HepG2 (cell line): ENCODE results near the gene TMIGD2. TPM values are rescaled to one million over a fixed set of nuclear protein-coding genes. Genes with fewer than 3 reads are reported as not detected.

Experiments used
- ARNTL ChIP-seq: sonication (generic); formaldehyde crosslinking; IDR thresholded peaks from 2 replicates; pipeline ENCODE4 v1.4.0; 2020; ENCODE audit warnings: mild to moderate bottlenecking, missing genetic modification reagents
- BORCS8-MEF2B ChIP-seq: sonication (generic); formaldehyde crosslinking; IDR thresholded peaks from 2 replicates; pipeline ENCODE4 v1.8.0; 2022; ENCODE audit warnings: mild to moderate bottlenecking, missing genetic modification reagents
- DR1 ChIP-seq: sonication (generic); formaldehyde crosslinking; IDR thresholded peaks from 2 replicates; pipeline ENCODE4 v1.8.0; 2021; ENCODE audit warnings: mild to moderate bottlenecking, missing genetic modification reagents, inconsistent platforms
- DRAP1 ChIP-seq: IDR thresholded peaks from 2 replicates; pipeline ENCODE4 v1.6.1; 2016; ENCODE audit warnings: missing genetic modification reagents, missing compliant biosample characterization
- EZH2 ChIP-seq: conservative IDR thresholded peaks from 2 replicates; pipeline ENCODE4 v1.6.1; 2012; ENCODE audit warnings: mild to moderate bottlenecking, low read depth, low read length, moderate library complexity
- GABPB1 ChIP-seq: IDR thresholded peaks from 2 replicates; pipeline ENCODE4 v1.6.1; 2016; ENCODE audit warnings: mild to moderate bottlenecking, missing genetic modification reagents, moderate library complexity, missing compliant biosample characterization
- HDAC6 ChIP-seq: fragments of 200-600 bp; sonication (generic); IDR thresholded peaks from 2 replicates; pipeline ENCODE4 v1.7.0; 2017; ENCODE audit warnings: mild to moderate bottlenecking, antibody characterized with exemption, low read length, low read depth
- HNF1A ChIP-seq, 2 experiments: sonication (generic) in 1 of 2; formaldehyde crosslinking in 1 of 2; IDR thresholded peaks; 2 replicates each; pipeline versions ENCODE4 v1.4.0 to v1.6.1; 2016 to 2020; ENCODE audit warnings: borderline replicate concordance in 1 of 2, low read depth in 1 of 2, mild to moderate bottlenecking in 1 of 2, missing genetic modification reagents in 1 of 2
- MTF2 ChIP-seq: sonication (generic); formaldehyde crosslinking; IDR thresholded peaks from 2 replicates; pipeline ENCODE4 v1.5.0; 2020; ENCODE audit warnings: missing genetic modification reagents, borderline replicate concordance
- NFYB ChIP-seq: sonication (generic); formaldehyde crosslinking; IDR thresholded peaks from 2 replicates; pipeline ENCODE4 v1.4.0; 2020; ENCODE audit warnings: missing genetic modification reagents
- PHF20 ChIP-seq: sonication (generic); formaldehyde crosslinking; IDR thresholded peaks from 2 replicates; pipeline ENCODE4 v1.5.0; 2020; ENCODE audit warnings: mild to moderate bottlenecking, missing genetic modification reagents
- POLR2G ChIP-seq: fragments of 200-400 bp; formaldehyde crosslinking; IDR thresholded peaks from 2 replicates; pipeline ENCODE4 v1.6.1; 2018; ENCODE audit warnings: mild to moderate bottlenecking, low read depth, low read length, moderate library complexity
- SNAPC2 ChIP-seq: sonication (generic); formaldehyde crosslinking; IDR thresholded peaks from 2 replicates; pipeline ENCODE4 v1.8.1; 2022; ENCODE audit warnings: mild to moderate bottlenecking, missing genetic modification reagents
- SNAPC5 ChIP-seq: sonication (generic); formaldehyde crosslinking; IDR thresholded peaks from 2 replicates; pipeline ENCODE4 v1.8.1; 2023; ENCODE audit warnings: mild to moderate bottlenecking, missing genetic modification reagents, borderline replicate concordance
- SP1 ChIP-seq, 2 experiments: fragments of 450-650 bp in 1 of 2; sonication (generic) in 1 of 2; formaldehyde crosslinking in 1 of 2; IDR thresholded peaks; 2 replicates each; pipeline versions ENCODE4 v1.4.0 to v1.6.1; 2016 to 2020; ENCODE audit warnings: missing genetic modification reagents in 1 of 2
- YEATS4 ChIP-seq: sonication (generic); formaldehyde crosslinking; IDR thresholded peaks from 2 replicates; pipeline ENCODE4 v1.4.0; 2020; ENCODE audit warnings: missing genetic modification reagents, borderline replicate concordance
- ZNF687 ChIP-seq: sonication (generic); formaldehyde crosslinking; IDR thresholded peaks from 2 replicates; pipeline ENCODE4 v1.5.1; 2020; ENCODE audit warnings: mild to moderate bottlenecking, missing genetic modification reagents, moderate library complexity
- polyA plus RNA-seq, 8 experiments: library from polyadenylated mRNA; depleted of rRNA in 3 of 8; stranded (reverse) in 7 of 8; unstranded in 1 of 8; fragments of >200 nt; fragmentation: Illumina TruSeq in 4 of 8; extraction: Trizol in 4 of 8; gene quantifications; 2 replicates each; pipeline versions ENCODE4 v1.2.1 to v1.2.3, GENCODE V29; 2011 to 2016; ENCODE audit warnings: low read depth in 4 of 8, missing spikeins in 1 of 8, mixed read lengths in 1 of 8; ENCODE audit not compliant: insufficient read depth in 1 of 8
- total RNA-seq, 5 experiments: library from RNA; depleted of rRNA; stranded (reverse); fragments of >200 nt; fragmentation: Illumina TruSeq; extraction: Trizol; gene quantifications; 2 replicates each; pipeline ENCODE4 v1.2.3, GENCODE V29; 2016; ENCODE audit warnings: low read depth in 1 of 5

The TMIGD2 gene
- total and polyA plus RNA-seq, 2 of the 13 experiments (the other 11 are each of a cell fraction or from before 2014, with no cell fraction given): 0.11 to 1.0 TPM

GRCh38 chr19:4343370-4344307 is 41.5 kb upstream of the TMIGD2 start, which contains the start of gene MPND (continued):
- TF ChIP-seq ZNF687 (CRISPR knock-in tag) (peak; percentile 36; the same call in 1 of the 2 replicates), HDAC6 (no peak), SNAPC2 (CRISPR knock-in tag) (peak; percentile 5; the same call in 1 of the 2 replicates), YEATS4 (peak; percentile 18), NFYB (CRISPR knock-in tag) (no peak), PHF20 (CRISPR knock-in tag) (peak; percentile 18; the same call in 1 of the 2 replicates), MTF2 (CRISPR knock-in tag) (peak; percentile 38; the same call in 1 of the 2 replicates), ARNTL (CRISPR knock-in tag) (no peak; the same call in 1 of the 2 replicates), EZH2 (no peak), SNAPC5 (CRISPR knock-in tag) (0 out of 2 replicates have a peak, but pooled peaks have one; percentile 52), POLR2G (peak; percentile 2; the same call in 1 of the 2 replicates), HNF1A (IDR thresholded peaks at IDR 0.05; ENCODE audit: low read depth) (no peak), HNF1A (CRISPR knock-in tag; IDR thresholded peaks at IDR 0.05; ENCODE audit: borderline replicate concordance) (peak; percentile 33; the same call in 1 of the 2 replicates), DR1 (CRISPR knock-in tag) (peak; percentile 82), GABPB1 (CRISPR knock-in tag) (peak; percentile 71), SP1 (IDR thresholded peaks at IDR 0.05) (no peak), SP1 (CRISPR knock-in tag; IDR thresholded peaks at IDR 0.05) (peak; percentile 92), BORCS8-MEF2B (CRISPR knock-in tag) (peak; percentile 40; the same call in 1 of the 2 replicates), DRAP1 (CRISPR knock-in tag) (peak; percentile 93)
